K562 (cell line): Measurements from ENCODE around the gene GEMIN7. TPM values are rescaled to one million over a fixed set of nuclear protein-coding genes. Genes with fewer than 3 reads are reported as not detected.

Source experiments
- ATAC-seq: fragments of 200-7000 bp; cut with Tn5 transposase; 3 replicates; pipeline ENCODE4 v1.9.1; 2020; ENCODE audit warnings: moderate library complexity
- BruUV-seq: library from RNA; stranded (reverse); fragments of 400-500 nt; replicated peaks from 2 replicates; lab custom pipeline; 2021; lab: Mats Ljungman, UMichigan
- CTCF ChIA-PET: fragments of 300-600 bp; formaldehyde crosslinking; extraction: SDS; loops from one replicate; lab custom pipeline; 2021; ENCODE audit warnings: low intra/inter-chr PET ratio; lab: Yijun Ruan, JAX
- POLR2A ChIA-PET: fragments of 300-600, 350-650 bp; sonication (Branson Sonifier 250); formaldehyde crosslinking; extraction: SDS; loops from one replicate; lab custom pipeline; 2021; ENCODE audit warnings: antibody characterized with exemption, inconsistent platforms; lab: Yijun Ruan, JAX
- DNase-seq, 4 experiments: peaks; one replicate each; pipeline versions ENCODE4 v3.0.0 to v3.0.0-alpha.2; 2011 to 2018; ENCODE audit warnings: low spot score in 3 of 4, mixed read lengths in 3 of 4; ENCODE audit errors: extremely low read depth in 1 of 4
- FAIRE-seq: peaks from 2 replicates; lab custom pipeline; 2011; peaks lifted over from hg19 to GRCh38; lab: Jason Lieb, UNC
- H2AFZ ChIP-seq: 2 replicates; pipeline ENCODE4 v1.6.0; 2011; ENCODE audit warnings: low read depth, low read length, control low read depth, inconsistent platforms
- H3K27ac ChIP-seq: fragments of 200-600 bp; 3 replicates; pipeline ENCODE4 v1.8.0; 2011; ENCODE audit warnings: low read depth, mild to moderate bottlenecking, control low read depth, inconsistent platforms, low read length, moderate library complexity, mixed read lengths; ENCODE audit errors: extremely low read depth
- H3K27me3 ChIP-seq, 2 experiments: fragments of 300-600 bp in 1 of 2; 2 replicates in 1 of 2; 3 replicates in 1 of 2; pipeline versions ENCODE4 v1.6.0 to v1.8.0; 2011; ENCODE audit warnings: inconsistent platforms in 2 of 2, low read length in 2 of 2, mild to moderate bottlenecking in 1 of 2, mixed read lengths in 1 of 2, moderate library complexity in 1 of 2; ENCODE audit not compliant: control insufficient read depth in 2 of 2, insufficient read depth in 2 of 2
- H3K36me3 ChIP-seq: fragments of 300-600 bp; 3 replicates; pipeline ENCODE4 v1.8.0; 2011; ENCODE audit warnings: mild to moderate bottlenecking, low read length, inconsistent platforms; ENCODE audit not compliant: control insufficient read depth, insufficient read depth
- H3K4me1 ChIP-seq, 2 experiments: fragments of 200-600 bp in 1 of 2; replicated peaks in 1 of 2; 2 replicates in 1 of 2; 3 replicates in 1 of 2; pipeline versions ENCODE4 v1.5.1 to v1.8.0; 2011; ENCODE audit warnings: inconsistent platforms in 2 of 2, low read length in 2 of 2, mild to moderate bottlenecking in 1 of 2, mixed read lengths in 1 of 2, moderate library complexity in 1 of 2; ENCODE audit not compliant: control insufficient read depth in 2 of 2, insufficient read depth in 2 of 2
- H3K4me2 ChIP-seq: 2 replicates; pipeline ENCODE4 v1.6.1; 2011; ENCODE audit warnings: low read length, control low read depth, inconsistent platforms, mixed read lengths; ENCODE audit not compliant: insufficient read depth
- H3K4me3 ChIP-seq: fragments of 200-600 bp; sonication (generic), shearing (Covaris generic); 2 replicates; pipeline ENCODE4 v1.5.1; 2016; ENCODE audit warnings: control low read depth, inconsistent platforms
- H3K79me2 ChIP-seq: fragments of 200-600 bp; 3 replicates; pipeline ENCODE4 v1.8.0; 2011; ENCODE audit warnings: low read length, inconsistent platforms; ENCODE audit not compliant: control insufficient read depth, insufficient read depth
- H3K9ac ChIP-seq, 2 experiments: 2 replicates each; pipeline versions ENCODE4 v1.6.0 to v1.6.1; 2011; ENCODE audit warnings: low read depth in 2 of 2, low read length in 2 of 2, control low read depth in 1 of 2, inconsistent platforms in 1 of 2, mild to moderate bottlenecking in 1 of 2, mixed read lengths in 1 of 2; ENCODE audit not compliant: insufficient read depth in 1 of 2
- H3K9me1 ChIP-seq: one replicate; pipeline ENCODE4 v1.6.0; 2011; ENCODE audit warnings: inconsistent platforms, mild to moderate bottlenecking, low read length, moderate library complexity; ENCODE audit not compliant: control insufficient read depth, insufficient read depth
- H3K9me3 ChIP-seq: replicated peaks from 2 replicates; pipeline ENCODE4 v1.5.1; 2011; ENCODE audit warnings: low read depth, low read length, inconsistent platforms; ENCODE audit not compliant: control insufficient read depth, insufficient read depth
- H4K20me1 ChIP-seq: replicated peaks from 2 replicates; pipeline ENCODE4 v1.6.1; 2011; ENCODE audit warnings: low read length, inconsistent platforms, mixed read lengths; ENCODE audit not compliant: control insufficient read depth, insufficient read depth
- FOXP1 ChIP-seq: sonication (generic); formaldehyde crosslinking; IDR thresholded peaks from 2 replicates; pipeline ENCODE4 v1.8.0; 2022; ENCODE audit warnings: mild to moderate bottlenecking, missing genetic modification reagents
- HNRNPUL1 ChIP-seq: fragments of 200-400 bp; formaldehyde crosslinking; IDR thresholded peaks from 2 replicates; pipeline ENCODE4 v1.6.1; 2017; ENCODE audit warnings: low read length
- JUN ChIP-seq, 2 experiments: sonication (generic) in 1 of 2; formaldehyde crosslinking in 1 of 2; IDR thresholded peaks; 2 replicates each; pipeline versions ENCODE4 v1.6.1 to v1.8.0; 2012 to 2022; ENCODE audit warnings: borderline replicate concordance in 2 of 2, mild to moderate bottlenecking in 2 of 2, improper control_type of control experiment in 1 of 2, low read depth in 1 of 2, low read length in 1 of 2, missing genetic modification reagents in 1 of 2
- KDM5B ChIP-seq: fragments of 200-600 bp; sonication (generic); IDR thresholded peaks from 2 replicates; pipeline ENCODE4 v1.6.1; 2012; ENCODE audit warnings: low read depth, mild to moderate bottlenecking, moderate library complexity, low read length, control low read depth, inconsistent platforms; ENCODE audit not compliant: insufficient replicate concordance
- RBFOX2 ChIP-seq: fragments of 200-400 bp; formaldehyde crosslinking; IDR thresholded peaks from 2 replicates; pipeline ENCODE4 v1.6.1; 2017; ENCODE audit warnings: low read depth, mild to moderate bottlenecking, low read length, moderate library complexity
- TGIF2 ChIP-seq: sonication (generic); formaldehyde crosslinking; IDR thresholded peaks from 2 replicates; pipeline ENCODE4 v1.8.1; 2022; ENCODE audit warnings: mild to moderate bottlenecking, missing genetic modification reagents, moderate library complexity
- ZNF707 ChIP-seq: fragments of 250-450 bp; sonication (Bioruptor Pico); conservative IDR thresholded peaks from 2 replicates; pipeline ENCODE4 v1.8.0; 2022; ENCODE audit warnings: inconsistent platforms, mild to moderate bottlenecking, moderate library complexity
- WGBS: fragments of 100-300 bp; shearing (Covaris generic); methylation state at CpG from one replicate; pipeline ENCODE4 v1.1.6; 2016; ENCODE audit warnings: low coverage, mixed read lengths; ENCODE audit not compliant: insufficient coverage; ENCODE audit errors: missing lambda C conversion rate; 5-methylcytosine and 5-hydroxymethylcytosine counted together
- in situ Hi-C: fragments of 300-500 bp; cut with MboI; formaldehyde crosslinking; loops from 4 replicates; pipeline ENCODE4 v1.15.0; 2018; ENCODE audit warnings: inconsistent platforms, mixed read lengths
- intact Hi-C: fragments of 100-400 bp; cut with micrococcal nuclease; formaldehyde crosslinking; loops from 2 replicates; pipeline ENCODE4 v1.14.2; 2022
- polyA plus RNA-seq, 8 experiments: library from polyadenylated mRNA; depleted of rRNA in 4 of 8; stranded (reverse) in 5 of 8; unstranded in 3 of 8; fragments of >200 nt; fragmentation: Nextera tagmentation in 2 of 8; fragmentation: Illumina TruSeq in 1 of 8; extraction: Ambion mirVana in 2 of 8; extraction: Trizol in 1 of 8; gene quantifications; 2 replicates each; pipeline versions ENCODE4 v1.2.1 to v1.2.3, GENCODE V29; 2011 to 2014; ENCODE audit warnings: inconsistent platforms in 1 of 8, missing spikeins in 1 of 8
- total RNA-seq, 7 experiments: library from RNA; depleted of rRNA in 6 of 7; stranded (reverse); fragments of >200 nt in 6 of 7; fragmentation: Illumina TruSeq in 2 of 7; extraction: Trizol in 2 of 7; gene quantifications; 2 replicates each; pipeline versions ENCODE4 v1.2.1 to v1.2.3, GENCODE V29; 2011 to 2021; ENCODE audit warnings: low replicate concordance in 1 of 7
- TF ChIP-seq, protein P1 (sequence below): fragments of 450-650 bp; IDR thresholded peaks from 2 replicates; pipeline ENCODE4 v1.6.1; 2016; ENCODE audit warnings: antibody characterized with exemption
- TF ChIP-seq, protein P2 (sequence below): sonication (generic); formaldehyde crosslinking; IDR thresholded peaks from 2 replicates; pipeline ENCODE4 v1.8.1; 2022; ENCODE audit warnings: missing genetic modification reagents
- TF ChIP-seq, protein P3 (sequence below): fragments of 250-450 bp; sonication (Bioruptor Pico); IDR thresholded peaks from 2 replicates; pipeline ENCODE4 v1.4.0; 2020; ENCODE audit warnings: mild to moderate bottlenecking, moderate library complexity
- TF ChIP-seq, protein P4 (sequence below): sonication (generic); formaldehyde crosslinking; IDR thresholded peaks from 2 replicates; pipeline ENCODE4 v1.8.1; 2023; ENCODE audit warnings: mild to moderate bottlenecking, missing genetic modification reagents
- TF ChIP-seq, protein P5 (sequence below): sonication (generic); formaldehyde crosslinking; IDR thresholded peaks from 2 replicates; pipeline ENCODE4 v1.9.0; 2022; ENCODE audit warnings: mild to moderate bottlenecking, missing genetic modification reagents
- TF ChIP-seq, protein P6 (sequence below): fragments of 450-650 bp; formaldehyde crosslinking; IDR thresholded peaks from 2 replicates; pipeline ENCODE4 v1.4.0; 2020; ENCODE audit warnings: mild to moderate bottlenecking, moderate library complexity

Gene GEMIN7
- total and polyA plus RNA-seq, 9 of the 15 experiments (the other 6 are each of a cell fraction or from before 2014, with no cell fraction given) = 23.1 to 124 (median 54.9) TPM

DNA sequence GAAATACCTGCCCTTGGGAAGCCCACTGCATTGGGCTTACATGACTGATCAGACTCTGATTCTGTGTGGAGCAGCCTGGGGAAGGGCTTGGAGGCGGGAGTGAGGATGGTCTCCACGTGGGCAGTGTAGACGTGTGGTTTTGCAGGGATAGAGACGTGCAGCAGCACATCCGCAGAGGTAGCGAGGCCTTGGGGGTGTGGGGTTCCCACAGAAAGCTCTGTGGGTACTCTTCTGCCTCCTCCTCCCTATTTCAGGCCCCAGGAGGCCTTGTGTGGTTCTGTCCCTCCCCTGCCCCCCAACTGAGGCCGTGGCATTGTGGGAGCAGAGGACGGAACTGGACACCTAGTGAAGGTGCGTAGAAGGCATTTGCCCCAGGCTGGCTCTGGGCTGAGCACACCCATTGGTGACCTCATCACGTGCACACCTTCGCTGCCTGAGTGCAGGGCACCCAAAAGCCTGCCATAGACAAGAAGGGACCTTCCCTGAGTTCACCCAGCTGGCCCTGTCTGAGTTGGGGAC lies 42.8 kb downstream of the GEMIN7 start:
- peaks cover 11% of the 10 kb centered on the region; the same call in 2 of the 3 replicates for H3K36me3 ChIP-seq
- no peak overlapping the region for H2AFZ ChIP-seq
- peaks cover 7% of the 10 kb centered on the region for H3K9me1 ChIP-seq
- H4K20me1 ChIP-seq = peaks cover 53% of the 10 kb centered on the region
- 0 out of 4 replicates have a peak overlapping the region, but pooled peaks of 1 of the 2 experiments have one; percentile 28 for H3K9ac ChIP-seq
- POLR2A ChIA-PET = no interaction called here
- no peak overlapping the region for H3K27ac ChIP-seq
- in situ Hi-C loops (no loop called here), intact Hi-C loops (no loop called here)
- FAIRE-seq (no peak), DNase-seq (no peak), ATAC-seq (no peak)
- no peak overlapping the region for H3K4me2 ChIP-seq
- no peaks in the 10 kb centered on the region for H3K27me3 ChIP-seq
- peaks cover 9 to 33% of the 10 kb centered on the region in 2 experiments for H3K4me1 ChIP-seq
- CTCF ChIA-PET = no interaction called here
- no peak overlapping the region for H3K4me3 ChIP-seq
- 83% methylated on average over 9 of the region's 11 CpGs for WGBS
- no peaks in the 10 kb centered on the region for H3K9me3 ChIP-seq
- BruUV-seq = no TSS peak
- peaks cover 49% of the 10 kb centered on the region for H3K79me2 ChIP-seq
- TF ChIP-seq KDM5B (no peak), HNRNPUL1 (no peak), RBFOX2 (no peak), TGIF2 (no peak), JUN (IDR thresholded peaks at IDR 0.05; ENCODE audit: borderline replicate concordance, low read depth, low read length) (no peak), JUN (CRISPR knock-in tag; IDR thresholded peaks at IDR 0.05; ENCODE audit: borderline replicate concordance) (no peak), ZNF707 (CRISPR knock-in tag) (no peak), FOXP1 (CRISPR knock-in tag) (no peak)
- TF ChIP-seq, protein P1, sequence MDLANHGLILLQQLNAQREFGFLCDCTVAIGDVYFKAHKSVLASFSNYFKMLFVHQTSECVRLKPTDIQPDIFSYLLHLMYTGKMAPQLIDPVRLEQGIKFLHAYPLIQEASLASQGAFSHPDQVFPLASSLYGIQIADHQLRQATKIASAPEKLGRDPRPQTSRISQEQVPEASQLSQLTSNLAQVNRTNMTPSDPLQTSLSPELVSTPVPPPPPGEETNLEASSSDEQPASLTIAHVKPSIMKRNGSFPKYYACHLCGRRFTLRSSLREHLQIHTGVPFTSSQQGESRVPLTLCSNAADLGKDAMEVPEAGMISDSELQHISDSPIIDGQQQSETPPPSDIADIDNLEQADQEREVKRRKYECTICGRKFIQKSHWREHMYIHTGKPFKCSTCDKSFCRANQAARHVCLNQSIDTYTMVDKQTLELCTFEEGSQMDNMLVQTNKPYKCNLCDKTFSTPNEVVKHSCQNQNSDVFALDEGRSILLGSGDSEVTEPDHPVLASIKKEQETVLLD = no peak
- TF ChIP-seq, protein P2, sequence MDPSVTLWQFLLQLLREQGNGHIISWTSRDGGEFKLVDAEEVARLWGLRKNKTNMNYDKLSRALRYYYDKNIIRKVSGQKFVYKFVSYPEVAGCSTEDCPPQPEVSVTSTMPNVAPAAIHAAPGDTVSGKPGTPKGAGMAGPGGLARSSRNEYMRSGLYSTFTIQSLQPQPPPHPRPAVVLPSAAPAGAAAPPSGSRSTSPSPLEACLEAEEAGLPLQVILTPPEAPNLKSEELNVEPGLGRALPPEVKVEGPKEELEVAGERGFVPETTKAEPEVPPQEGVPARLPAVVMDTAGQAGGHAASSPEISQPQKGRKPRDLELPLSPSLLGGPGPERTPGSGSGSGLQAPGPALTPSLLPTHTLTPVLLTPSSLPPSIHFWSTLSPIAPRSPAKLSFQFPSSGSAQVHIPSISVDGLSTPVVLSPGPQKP (CRISPR knock-in tag) = no peak
- TF ChIP-seq, protein P3, sequence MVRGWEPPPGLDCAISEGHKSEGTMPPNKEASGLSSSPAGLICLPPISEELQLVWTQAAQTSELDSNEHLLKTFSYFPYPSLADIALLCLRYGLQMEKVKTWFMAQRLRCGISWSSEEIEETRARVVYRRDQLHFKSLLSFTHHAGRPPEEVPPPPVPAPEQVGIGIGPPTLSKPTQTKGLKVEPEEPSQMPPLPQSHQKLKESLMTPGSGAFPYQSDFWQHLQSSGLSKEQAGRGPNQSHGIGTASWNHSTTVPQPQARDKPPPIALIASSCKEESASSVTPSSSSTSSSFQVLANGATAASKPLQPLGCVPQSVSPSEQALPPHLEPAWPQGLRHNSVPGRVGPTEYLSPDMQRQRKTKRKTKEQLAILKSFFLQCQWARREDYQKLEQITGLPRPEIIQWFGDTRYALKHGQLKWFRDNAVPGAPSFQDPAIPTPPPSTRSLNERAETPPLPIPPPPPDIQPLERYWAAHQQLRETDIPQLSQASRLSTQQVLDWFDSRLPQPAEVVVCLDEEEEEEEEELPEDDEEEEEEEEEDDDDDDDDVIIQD (CRISPR knock-in tag) = no peak
- TF ChIP-seq, protein P4, sequence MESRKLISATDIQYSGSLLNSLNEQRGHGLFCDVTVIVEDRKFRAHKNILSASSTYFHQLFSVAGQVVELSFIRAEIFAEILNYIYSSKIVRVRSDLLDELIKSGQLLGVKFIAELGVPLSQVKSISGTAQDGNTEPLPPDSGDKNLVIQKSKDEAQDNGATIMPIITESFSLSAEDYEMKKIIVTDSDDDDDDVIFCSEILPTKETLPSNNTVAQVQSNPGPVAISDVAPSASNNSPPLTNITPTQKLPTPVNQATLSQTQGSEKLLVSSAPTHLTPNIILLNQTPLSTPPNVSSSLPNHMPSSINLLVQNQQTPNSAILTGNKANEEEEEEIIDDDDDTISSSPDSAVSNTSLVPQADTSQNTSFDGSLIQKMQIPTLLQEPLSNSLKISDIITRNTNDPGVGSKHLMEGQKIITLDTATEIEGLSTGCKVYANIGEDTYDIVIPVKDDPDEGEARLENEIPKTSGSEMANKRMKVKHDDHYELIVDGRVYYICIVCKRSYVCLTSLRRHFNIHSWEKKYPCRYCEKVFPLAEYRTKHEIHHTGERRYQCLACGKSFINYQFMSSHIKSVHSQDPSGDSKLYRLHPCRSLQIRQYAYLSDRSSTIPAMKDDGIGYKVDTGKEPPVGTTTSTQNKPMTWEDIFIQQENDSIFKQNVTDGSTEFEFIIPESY = no peak
- TF ChIP-seq, protein P5, sequence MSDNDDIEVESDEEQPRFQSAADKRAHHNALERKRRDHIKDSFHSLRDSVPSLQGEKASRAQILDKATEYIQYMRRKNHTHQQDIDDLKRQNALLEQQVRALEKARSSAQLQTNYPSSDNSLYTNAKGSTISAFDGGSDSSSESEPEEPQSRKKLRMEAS (CRISPR knock-in tag) = no peak
- TF ChIP-seq, protein P6, sequence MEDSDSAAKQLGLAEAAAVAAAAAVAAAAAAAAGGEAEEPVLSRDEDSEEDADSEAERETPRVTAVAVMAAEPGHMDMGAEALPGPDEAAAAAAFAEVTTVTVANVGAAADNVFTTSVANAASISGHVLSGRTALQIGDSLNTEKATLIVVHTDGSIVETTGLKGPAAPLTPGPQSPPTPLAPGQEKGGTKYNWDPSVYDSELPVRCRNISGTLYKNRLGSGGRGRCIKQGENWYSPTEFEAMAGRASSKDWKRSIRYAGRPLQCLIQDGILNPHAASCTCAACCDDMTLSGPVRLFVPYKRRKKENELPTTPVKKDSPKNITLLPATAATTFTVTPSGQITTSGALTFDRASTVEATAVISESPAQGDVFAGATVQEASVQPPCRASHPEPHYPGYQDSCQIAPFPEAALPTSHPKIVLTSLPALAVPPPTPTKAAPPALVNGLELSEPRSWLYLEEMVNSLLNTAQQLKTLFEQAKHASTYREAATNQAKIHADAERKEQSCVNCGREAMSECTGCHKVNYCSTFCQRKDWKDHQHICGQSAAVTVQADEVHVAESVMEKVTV (CRISPR knock-in tag) = no peak
